Gastroesophageal sphincter (tissue), 4 donors: ENCODE data around the gene SERPINA1. TPM values are rescaled to one million over a fixed set of nuclear protein-coding genes. Genes with fewer than 3 reads are reported as not detected.

ENCODE experiments used
- ATAC-seq: fragments of 150-250 bp; one replicate; pipeline ENCODE4 v1.9.1; 2016; ENCODE audit warnings: mild to moderate bottlenecking, moderate library complexity
- H3K27ac ChIP-seq, 4 donors: fragments of 200-600 bp; sonication (generic) in 3 of 4; 1 replicate in 3 of 4; 2 replicates in 1 of 4; pipeline ENCODE4 v1.5.1; 2016 to 2019
- H3K27me3 ChIP-seq: fragments of 200-600 bp; sonication (generic); one replicate; pipeline ENCODE4 v1.5.1; 2019
- H3K36me3 ChIP-seq, 2 donors: fragments of 200-600 bp; sonication (generic); one replicate each; pipeline ENCODE4 v1.5.1; 2019; ENCODE audit warnings: control low read depth in 1 of 2
- H3K4me1 ChIP-seq, 3 donors: fragments of 200-600 bp; sonication (generic); 1 replicate in 2 of 3; 2 replicates in 1 of 3; pipeline ENCODE4 v1.5.1; 2016 to 2019; ENCODE audit warnings: control low read depth in 2 of 3
- H3K4me3 ChIP-seq, 2 donors: fragments of 200-600 bp; sonication (generic); one replicate each; pipeline ENCODE4 v1.5.1; 2019; ENCODE audit warnings: mild to moderate bottlenecking in 1 of 2, moderate library complexity in 1 of 2
- H3K9me3 ChIP-seq, 3 donors: fragments of 200-600 bp; sonication (generic); one replicate each; pipeline ENCODE4 v1.5.1; 2017 to 2019; ENCODE audit warnings: control low read depth in 2 of 3
- EP300 ChIP-seq: sonication (generic); formaldehyde crosslinking; IDR thresholded peaks from one replicate; pipeline ENCODE4 v1.6.1; 2017; ENCODE audit warnings: antibody characterized with exemption, mild to moderate bottlenecking
- POLR2A ChIP-seq, 2 donors: fragments of 450-650 bp; IDR thresholded peaks; one replicate each; pipeline ENCODE4 v1.6.1; 2017; ENCODE audit warnings: antibody characterized with exemption in 2 of 2, mild to moderate bottlenecking in 2 of 2, moderate library complexity in 1 of 2
- POLR2AphosphoS5 ChIP-seq: sonication (generic); formaldehyde crosslinking; IDR thresholded peaks from one replicate; pipeline ENCODE4 v1.6.1; 2017; ENCODE audit warnings: antibody characterized with exemption
- WGBS, 2 donors: methylation state at CpG; one replicate each; pipeline ENCODE4 v1.1.5; 2018; ENCODE audit warnings: low coverage in 1 of 2; 5-methylcytosine and 5-hydroxymethylcytosine counted together
- total RNA-seq, 4 donors: library from RNA; depleted of rRNA; stranded (reverse); fragments of >200 nt; gene quantifications; one replicate each; pipeline ENCODE4 v1.1.0, GENCODE V29; 2016
- TF ChIP-seq, protein P1 (sequence below), 4 experiments: fragments of 200-600 bp in 2 of 4; fragments of 450-650 bp in 2 of 4; sonication (generic) in 1 of 4; IDR thresholded peaks; one replicate each; pipeline ENCODE4 v1.5.1; 2017 to 2019; ENCODE audit warnings: antibody characterized with exemption in 4 of 4, mild to moderate bottlenecking in 2 of 4, moderate library complexity in 2 of 4

Gene SERPINA1
- total RNA-seq, 4 donors from 2014 or later: 1.7 to 22.1 (median 9.4) TPM

DNA sequence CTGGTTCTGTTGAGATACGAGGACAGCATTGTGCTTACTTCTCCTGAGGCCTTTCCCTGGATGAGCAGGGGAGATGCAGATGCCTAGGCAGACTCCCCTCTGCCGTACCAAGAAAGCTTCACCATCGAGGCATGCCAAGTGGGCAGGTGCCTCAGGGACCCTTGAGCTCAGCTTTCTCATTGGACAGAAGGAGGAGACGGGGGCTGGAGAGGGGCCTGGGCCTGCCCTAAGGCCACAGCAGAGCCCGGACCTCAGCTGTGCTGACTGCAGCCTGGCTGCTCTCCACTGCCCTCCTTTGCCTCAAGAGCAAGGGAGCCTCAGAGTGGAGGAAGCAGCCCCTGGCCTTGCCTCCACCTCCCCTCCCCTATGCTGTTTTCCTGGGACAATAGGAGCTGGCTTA, 23.4 kb downstream of the SERPINA1 start:
- ATAC-seq: no peak
- WGBS, 2 donors: 40 to 73% methylated on average over 1 to 3 of the region's 5 CpGs
- H3K4me1 ChIP-seq: no peaks in the 10 kb centered on the region
- peaks cover under 1% of the 10 kb centered on the region for H3K27me3 ChIP-seq
- H3K4me3 ChIP-seq: no peak overlapping the region
- H3K36me3 ChIP-seq: no peaks in the 10 kb centered on the region
- TF ChIP-seq EP300 (no peak), POLR2A (IDR thresholded peaks at IDR 0.05) (no peak)
- H3K27ac ChIP-seq: no peak overlapping the region
- no peaks in the 10 kb centered on the region for H3K9me3 ChIP-seq

DNA sequence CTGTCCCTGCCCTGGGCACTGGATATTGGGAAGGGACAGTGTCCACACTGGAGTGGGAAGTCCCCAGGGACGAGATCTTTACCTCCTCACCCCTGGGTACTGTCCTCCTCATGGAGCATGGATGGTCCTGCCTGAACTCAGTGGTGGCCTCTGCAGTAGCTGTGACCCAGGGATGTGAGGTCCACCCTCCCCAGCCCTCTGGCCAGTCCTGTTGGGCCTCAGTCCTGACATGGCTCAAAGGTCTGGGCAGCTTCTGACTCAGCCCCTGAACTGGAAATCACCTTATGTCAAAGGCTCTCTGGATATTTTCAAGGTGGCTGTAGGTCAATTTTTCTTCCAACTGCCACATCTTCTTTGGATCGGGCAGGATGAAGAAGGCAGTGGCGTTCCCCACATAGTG, 24.4 kb downstream of the SERPINA1 start:
- Histone ChIP-seq H3K4me3 (no peak overlapping the region), H3K9me3 (no peaks in the 10 kb centered on the region), H3K4me1 (no peaks in the 10 kb centered on the region), H3K27me3 (peaks cover 7% of the 10 kb centered on the region), H3K27ac (no peak overlapping the region), H3K36me3 (no peaks in the 10 kb centered on the region)
- 60% methylated on average over 2 of the region's 3 CpGs; no CpG with 5 or more reads in 1 of the 2 donors for WGBS, 2 donors
- no peak for ATAC-seq
- TF ChIP-seq POLR2AphosphoS5: no peak
- TF ChIP-seq, protein P1, sequence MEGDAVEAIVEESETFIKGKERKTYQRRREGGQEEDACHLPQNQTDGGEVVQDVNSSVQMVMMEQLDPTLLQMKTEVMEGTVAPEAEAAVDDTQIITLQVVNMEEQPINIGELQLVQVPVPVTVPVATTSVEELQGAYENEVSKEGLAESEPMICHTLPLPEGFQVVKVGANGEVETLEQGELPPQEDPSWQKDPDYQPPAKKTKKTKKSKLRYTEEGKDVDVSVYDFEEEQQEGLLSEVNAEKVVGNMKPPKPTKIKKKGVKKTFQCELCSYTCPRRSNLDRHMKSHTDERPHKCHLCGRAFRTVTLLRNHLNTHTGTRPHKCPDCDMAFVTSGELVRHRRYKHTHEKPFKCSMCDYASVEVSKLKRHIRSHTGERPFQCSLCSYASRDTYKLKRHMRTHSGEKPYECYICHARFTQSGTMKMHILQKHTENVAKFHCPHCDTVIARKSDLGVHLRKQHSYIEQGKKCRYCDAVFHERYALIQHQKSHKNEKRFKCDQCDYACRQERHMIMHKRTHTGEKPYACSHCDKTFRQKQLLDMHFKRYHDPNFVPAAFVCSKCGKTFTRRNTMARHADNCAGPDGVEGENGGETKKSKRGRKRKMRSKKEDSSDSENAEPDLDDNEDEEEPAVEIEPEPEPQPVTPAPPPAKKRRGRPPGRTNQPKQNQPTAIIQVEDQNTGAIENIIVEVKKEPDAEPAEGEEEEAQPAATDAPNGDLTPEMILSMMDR (IDR thresholded peaks at IDR 0.05): no peak
- TF ChIP-seq EP300: no peak
- TF ChIP-seq POLR2A (IDR thresholded peaks at IDR 0.05): no peak

DNA sequence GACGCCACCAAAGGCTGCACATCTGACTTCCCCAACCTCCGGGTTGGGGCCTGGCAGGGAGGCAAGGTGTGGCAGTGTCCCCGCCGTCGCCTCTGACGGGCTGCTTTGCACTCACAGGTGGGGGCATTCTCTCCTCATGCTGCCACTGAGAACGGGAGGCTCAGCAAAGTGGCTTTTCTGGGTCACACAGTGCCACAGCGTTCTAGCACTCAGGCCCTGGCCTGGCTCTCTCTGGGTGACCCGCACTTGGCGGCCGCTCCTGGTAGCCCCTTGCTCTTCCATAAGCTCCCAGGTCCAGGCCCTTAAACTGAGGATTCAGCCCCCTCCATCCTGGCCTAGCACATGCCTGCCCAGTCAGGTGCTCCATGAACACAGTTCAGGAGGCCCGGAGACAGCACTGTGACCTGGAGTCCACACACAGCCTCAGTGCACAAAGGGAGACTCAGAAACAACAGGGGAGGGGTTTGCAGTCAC, 25.2 kb downstream of the SERPINA1 start:
- TF ChIP-seq EP300 (no peak), POLR2AphosphoS5 (no peak), POLR2A (IDR thresholded peaks at IDR 0.05) (no peak)
- TF ChIP-seq, protein P1 (IDR thresholded peaks at IDR 0.05): no peak
- Histone ChIP-seq H3K27me3 (peaks cover 7% of the 10 kb centered on the region), H3K36me3 (no peaks in the 10 kb centered on the region), H3K4me1 (no peaks in the 10 kb centered on the region), H3K9me3 (no peaks in the 10 kb centered on the region), H3K4me3 (no peak overlapping the region), H3K27ac (no peak overlapping the region)
- no CpG with 5 or more reads among the region's 12 CpGs for WGBS, 2 donors
- no peak for ATAC-seq

DNA sequence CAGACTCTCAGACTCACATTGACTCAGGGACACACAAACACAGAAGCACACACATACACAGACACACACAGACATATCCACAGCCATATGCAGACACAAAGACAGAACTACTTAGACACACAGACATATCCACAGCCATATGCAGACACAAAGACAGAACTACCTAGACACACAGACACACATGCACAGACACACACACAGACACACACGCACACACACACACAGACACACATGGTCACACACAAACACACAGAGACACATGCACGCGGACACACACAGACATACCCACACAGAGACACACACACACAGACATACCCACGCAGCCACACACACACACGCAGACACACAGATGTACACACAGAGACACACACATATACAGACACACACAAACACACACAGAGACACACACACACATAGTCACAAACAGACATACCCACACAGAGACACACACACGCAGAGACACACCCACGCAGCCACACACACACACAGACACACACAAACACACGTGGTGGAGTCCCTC, 25.7 kb downstream of the SERPINA1 start:
- H3K27me3 ChIP-seq: peaks cover 7% of the 10 kb centered on the region
- no peaks in the 10 kb centered on the region for H3K36me3 ChIP-seq
- WGBS, 2 donors: 90% methylated on average over 2 of the region's 8 CpGs; no CpG with 5 or more reads in 1 of the 2 donors
- H3K4me3 ChIP-seq: no peak overlapping the region
- no peak overlapping the region for H3K27ac ChIP-seq
- ATAC-seq: no peak
- H3K9me3 ChIP-seq: no peaks in the 10 kb centered on the region
- H3K4me1 ChIP-seq: no peaks in the 10 kb centered on the region
- TF ChIP-seq EP300 (no peak), POLR2A (IDR thresholded peaks at IDR 0.05) (no peak), POLR2AphosphoS5 (no peak)
- TF ChIP-seq, protein P1 (IDR thresholded peaks at IDR 0.05): no peak

DNA sequence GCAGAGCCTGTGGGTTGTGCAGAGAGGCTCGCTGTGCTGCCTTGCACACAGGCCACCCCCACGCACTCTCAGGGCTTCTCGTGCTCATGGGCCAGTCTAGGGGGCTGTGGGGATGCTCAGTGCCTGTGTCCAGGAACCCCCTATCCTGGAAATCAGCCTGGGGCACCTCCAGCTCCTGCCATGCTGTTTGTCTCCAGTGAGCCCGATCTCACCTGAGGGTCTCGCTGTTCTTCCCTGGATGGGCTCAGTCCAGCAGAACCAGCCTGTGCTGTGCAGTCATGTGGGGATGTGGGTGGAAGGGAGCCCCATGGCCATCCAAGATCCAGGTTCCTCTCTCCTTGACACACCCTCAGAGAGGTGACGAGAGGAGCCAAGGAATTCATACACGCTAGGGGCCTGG, 26.7 kb downstream of the SERPINA1 start:
- no CpG with 5 or more reads among the region's 7 CpGs for WGBS, 2 donors
- no peaks in the 10 kb centered on the region for H3K9me3 ChIP-seq
- H3K27me3 ChIP-seq: peaks cover 7% of the 10 kb centered on the region
- ATAC-seq: no peak
- H3K36me3 ChIP-seq: no peaks in the 10 kb centered on the region
- TF ChIP-seq POLR2A (IDR thresholded peaks at IDR 0.05) (no peak), POLR2AphosphoS5 (no peak)
- no peak overlapping the region for H3K4me3 ChIP-seq
- no peaks in the 10 kb centered on the region for H3K4me1 ChIP-seq
- no peak overlapping the region for H3K27ac ChIP-seq

DNA sequence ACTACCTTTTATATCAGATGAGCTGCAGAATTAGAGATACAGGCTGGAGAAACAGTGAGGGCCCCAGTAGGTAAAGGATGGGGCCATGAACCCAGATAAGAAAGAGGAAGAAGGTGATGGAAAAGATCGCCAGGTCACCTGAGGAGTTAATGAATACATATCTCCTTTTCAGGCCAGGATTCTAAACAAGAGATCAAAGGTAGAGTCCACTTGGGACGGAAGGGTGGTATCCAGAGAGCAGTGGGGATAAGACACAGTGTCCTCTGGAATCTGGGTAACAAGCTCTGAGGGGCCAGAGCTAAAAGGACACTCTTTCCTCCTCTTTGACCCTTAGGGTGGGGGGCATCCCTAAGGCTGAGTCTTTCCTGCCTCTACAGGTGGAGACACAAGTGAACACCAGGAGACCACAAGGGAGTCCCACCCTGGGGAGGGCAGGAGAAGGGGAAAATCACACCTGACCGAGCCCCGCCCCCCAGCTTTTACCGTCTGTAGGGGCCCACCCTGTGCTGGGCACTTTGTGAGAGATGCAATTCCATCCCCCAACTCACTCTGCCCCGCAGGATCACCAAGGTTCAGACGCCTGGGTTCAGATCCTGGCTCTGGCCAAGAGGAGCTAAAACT, 27.3 kb downstream of the SERPINA1 start:
- no peaks in the 10 kb centered on the region for H3K4me1 ChIP-seq
- H3K4me3 ChIP-seq: no peak overlapping the region
- 42 to 100% methylated on average over 1 to 2 of the region's 7 CpGs for WGBS, 2 donors
- no peak for TF ChIP-seq POLR2A (IDR thresholded peaks at IDR 0.05)
- TF ChIP-seq, protein P1 (IDR thresholded peaks at IDR 0.05): no peak
- no peak for TF ChIP-seq POLR2AphosphoS5
- no peak for TF ChIP-seq EP300
- no peak overlapping the region for H3K27ac ChIP-seq
- H3K36me3 ChIP-seq: no peaks in the 10 kb centered on the region
- ATAC-seq: no peak
- H3K27me3 ChIP-seq: peaks cover 7% of the 10 kb centered on the region
- no peaks in the 10 kb centered on the region for H3K9me3 ChIP-seq
